ENCODE measurements around the gene NPPB.

GRCh38 chr1:11831945-11832725 lies 26.6 kb downstream of the NPPB start:
- TF ChIP-seq, protein P1, sequence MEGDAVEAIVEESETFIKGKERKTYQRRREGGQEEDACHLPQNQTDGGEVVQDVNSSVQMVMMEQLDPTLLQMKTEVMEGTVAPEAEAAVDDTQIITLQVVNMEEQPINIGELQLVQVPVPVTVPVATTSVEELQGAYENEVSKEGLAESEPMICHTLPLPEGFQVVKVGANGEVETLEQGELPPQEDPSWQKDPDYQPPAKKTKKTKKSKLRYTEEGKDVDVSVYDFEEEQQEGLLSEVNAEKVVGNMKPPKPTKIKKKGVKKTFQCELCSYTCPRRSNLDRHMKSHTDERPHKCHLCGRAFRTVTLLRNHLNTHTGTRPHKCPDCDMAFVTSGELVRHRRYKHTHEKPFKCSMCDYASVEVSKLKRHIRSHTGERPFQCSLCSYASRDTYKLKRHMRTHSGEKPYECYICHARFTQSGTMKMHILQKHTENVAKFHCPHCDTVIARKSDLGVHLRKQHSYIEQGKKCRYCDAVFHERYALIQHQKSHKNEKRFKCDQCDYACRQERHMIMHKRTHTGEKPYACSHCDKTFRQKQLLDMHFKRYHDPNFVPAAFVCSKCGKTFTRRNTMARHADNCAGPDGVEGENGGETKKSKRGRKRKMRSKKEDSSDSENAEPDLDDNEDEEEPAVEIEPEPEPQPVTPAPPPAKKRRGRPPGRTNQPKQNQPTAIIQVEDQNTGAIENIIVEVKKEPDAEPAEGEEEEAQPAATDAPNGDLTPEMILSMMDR (IDR thresholded peaks at IDR 0.05; ENCODE audit: insufficient read depth, low read length, poor library complexity, severe bottlenecking) = no peak
- no peak for TF ChIP-seq EZH2phosphoT487 (conservative IDR thresholded peaks at IDR 0.05; ENCODE audit: low read length)
